ENCODE results near the gene NDNF. TPM values are rescaled to one million over a fixed set of nuclear protein-coding genes. Genes with fewer than 3 reads are reported as not detected.

The NDNF gene
- polyA plus RNA-seq, 2 donors, result 0.29 to 1.1 TPM

DNA sequence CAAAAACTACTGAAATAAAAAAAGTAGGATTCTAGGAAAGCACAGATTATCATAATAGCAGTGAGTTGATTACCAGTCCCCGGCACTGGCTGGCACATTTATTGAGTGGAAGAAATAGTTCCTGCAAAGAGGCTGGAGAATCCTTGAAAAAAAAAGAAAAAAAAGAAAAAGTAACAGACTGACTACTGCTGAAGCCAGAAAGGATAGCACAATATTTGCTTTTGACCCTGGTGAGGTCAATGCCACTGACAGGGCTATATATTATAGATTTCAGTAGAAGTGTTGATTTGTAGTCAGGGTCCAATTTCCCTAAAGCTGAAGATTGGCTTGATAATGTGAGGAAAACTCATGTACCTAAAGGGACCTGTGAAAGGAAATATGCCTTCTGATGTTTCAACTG, 64.7 kb downstream of the NDNF start:
- no peaks in the 10 kb centered on the region for H3K36me3 ChIP-seq (ENCODE audit: control insufficient read depth in 2 of 2, insufficient read depth in 2 of 2, low read length in 1 of 2)
- WGBS, 2 donors, result 0% methylated on average over 1 of the region's 1 CpG
- no peaks in the 10 kb centered on the region for H3K9me3 ChIP-seq (ENCODE audit: control insufficient read depth in 2 of 2, insufficient read depth in 1 of 2, low read depth in 1 of 2, low read length in 1 of 2)
- no peak overlapping the region for H3K4me3 ChIP-seq (ENCODE audit: low read depth in 1 of 2, low read length in 2 of 2)
- H3K4me1 ChIP-seq (ENCODE audit: control insufficient read depth in 2 of 2, insufficient read depth in 2 of 2, low read length in 1 of 2), result no peaks in the 10 kb centered on the region
- no peaks in the 10 kb centered on the region for H3K27me3 ChIP-seq (ENCODE audit: control insufficient read depth in 1 of 2, insufficient read depth in 2 of 2, low read length in 2 of 2)
- no peak overlapping the region for H3K27ac ChIP-seq (ENCODE audit: low read depth in 2 of 2, low read length in 1 of 2)

DNA sequence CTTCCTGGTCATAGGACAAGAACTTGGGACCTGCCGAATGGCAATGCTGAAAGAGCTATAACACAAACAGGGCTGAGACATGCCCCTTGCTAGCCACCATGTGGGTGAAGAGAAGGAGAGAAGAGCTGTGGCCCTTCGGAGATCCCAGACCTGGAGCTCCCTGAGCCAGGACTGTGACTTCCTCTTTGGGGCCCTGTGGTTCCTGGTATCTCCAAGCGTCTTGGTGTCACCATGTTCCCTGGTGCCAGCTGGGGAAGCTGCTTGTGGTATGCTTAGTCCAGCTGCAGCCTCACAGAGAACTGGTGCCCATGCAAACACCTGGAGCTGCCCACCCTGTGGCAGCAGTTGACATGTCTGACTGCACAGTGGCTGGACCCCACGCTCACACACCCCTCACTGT, 68.5 kb downstream of the NDNF start:
- Histone ChIP-seq H3K9me3 (ENCODE audit: control insufficient read depth in 2 of 2, insufficient read depth in 1 of 2, low read depth in 1 of 2, low read length in 1 of 2) (no peaks in the 10 kb centered on the region), H3K27ac (ENCODE audit: low read depth in 2 of 2, low read length in 1 of 2) (no peak overlapping the region), H3K36me3 (ENCODE audit: control insufficient read depth in 2 of 2, insufficient read depth in 2 of 2, low read length in 1 of 2) (no peaks in the 10 kb centered on the region), H3K27me3 (ENCODE audit: control insufficient read depth in 1 of 2, insufficient read depth in 2 of 2, low read length in 2 of 2) (no peaks in the 10 kb centered on the region), H3K4me1 (ENCODE audit: control insufficient read depth in 2 of 2, insufficient read depth in 2 of 2, low read length in 1 of 2) (no peaks in the 10 kb centered on the region), H3K4me3 (ENCODE audit: low read depth in 1 of 2, low read length in 2 of 2) (no peak overlapping the region)
- WGBS, 2 donors, result 86 to 91% methylated on average over 4 of the region's 4 CpGs

DNA sequence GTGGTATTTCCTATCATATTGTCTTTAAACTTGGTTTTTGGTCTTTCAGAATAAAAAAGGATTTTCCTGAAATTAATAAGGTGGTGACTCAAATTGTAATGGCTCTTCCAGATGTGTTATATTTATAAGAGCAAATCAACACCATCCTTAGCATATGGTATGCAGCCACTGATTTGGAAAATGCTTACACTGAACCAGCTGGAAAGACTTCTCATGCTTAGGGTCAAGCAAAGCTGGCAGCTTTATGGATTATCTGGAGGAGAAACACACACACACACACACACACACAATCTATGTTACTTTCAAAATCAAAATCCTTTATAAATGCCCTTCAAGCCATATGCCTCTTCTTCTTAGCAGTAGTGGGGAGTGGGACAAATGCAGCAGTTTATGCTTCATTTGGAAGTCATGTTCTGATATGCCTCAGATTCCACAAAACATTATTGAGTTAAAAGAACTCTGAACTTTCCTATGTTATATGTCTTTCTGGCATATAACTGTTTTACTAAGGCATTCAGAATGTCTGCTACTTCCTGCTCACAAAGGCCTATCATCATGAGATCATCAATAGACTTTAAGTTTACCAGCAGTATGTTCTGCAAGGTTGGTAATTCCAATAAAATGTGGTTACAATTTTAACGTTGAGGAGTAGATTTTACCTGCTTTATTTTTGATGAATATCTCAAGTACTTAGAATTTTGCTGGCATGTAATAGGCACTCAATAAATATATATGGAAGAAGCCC, 76.9 kb downstream of the NDNF start:
- Histone ChIP-seq H3K9me3 (ENCODE audit: control insufficient read depth in 2 of 2, insufficient read depth in 1 of 2, low read depth in 1 of 2, low read length in 1 of 2) (no peaks in the 10 kb centered on the region), H3K4me1 (ENCODE audit: control insufficient read depth in 2 of 2, insufficient read depth in 2 of 2, low read length in 1 of 2) (no peaks in the 10 kb centered on the region), H3K27ac (ENCODE audit: low read depth in 2 of 2, low read length in 1 of 2) (no peak overlapping the region), H3K36me3 (ENCODE audit: control insufficient read depth in 2 of 2, insufficient read depth in 2 of 2, low read length in 1 of 2) (no peaks in the 10 kb centered on the region), H3K27me3 (ENCODE audit: control insufficient read depth in 1 of 2, insufficient read depth in 2 of 2, low read length in 2 of 2) (no peaks in the 10 kb centered on the region), H3K4me3 (ENCODE audit: low read depth in 1 of 2, low read length in 2 of 2) (no peak overlapping the region)
- 68 to 74% methylated on average over 1 of the region's 1 CpG for WGBS, 2 donors

DNA sequence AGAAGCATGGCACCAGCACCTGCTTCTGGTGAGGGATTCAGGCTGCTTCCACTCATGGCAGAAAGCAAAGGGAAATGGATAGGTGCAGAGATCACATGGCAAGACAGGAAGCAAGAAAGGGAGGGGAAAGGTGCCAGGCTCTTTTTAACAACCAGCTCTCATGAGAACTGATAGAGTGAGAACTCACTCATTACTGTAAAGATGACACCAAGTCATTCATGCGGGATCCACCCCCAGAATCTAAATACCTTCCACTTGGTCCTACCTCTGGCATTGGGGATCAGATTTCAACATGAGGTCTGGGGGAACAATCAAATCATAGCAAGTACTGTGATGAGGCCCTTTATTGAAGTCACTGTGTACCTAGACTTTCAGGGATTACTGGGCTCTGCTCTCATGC, 77.8 kb downstream of the NDNF start:
- no peaks in the 10 kb centered on the region for H3K27me3 ChIP-seq (ENCODE audit: control insufficient read depth in 1 of 2, insufficient read depth in 2 of 2, low read length in 2 of 2)
- no peaks in the 10 kb centered on the region for H3K4me1 ChIP-seq (ENCODE audit: control insufficient read depth in 2 of 2, insufficient read depth in 2 of 2, low read length in 1 of 2)
- no peak overlapping the region for H3K4me3 ChIP-seq (ENCODE audit: low read depth in 1 of 2, low read length in 2 of 2)
- no peak overlapping the region for H3K27ac ChIP-seq (ENCODE audit: low read depth in 2 of 2, low read length in 1 of 2)
- no peaks in the 10 kb centered on the region for H3K36me3 ChIP-seq (ENCODE audit: control insufficient read depth in 2 of 2, insufficient read depth in 2 of 2, low read length in 1 of 2)
- 65 to 76% methylated on average over 1 of the region's 1 CpG for WGBS, 2 donors
- H3K9me3 ChIP-seq (ENCODE audit: control insufficient read depth in 2 of 2, insufficient read depth in 1 of 2, low read depth in 1 of 2, low read length in 1 of 2), result no peaks in the 10 kb centered on the region

DNA sequence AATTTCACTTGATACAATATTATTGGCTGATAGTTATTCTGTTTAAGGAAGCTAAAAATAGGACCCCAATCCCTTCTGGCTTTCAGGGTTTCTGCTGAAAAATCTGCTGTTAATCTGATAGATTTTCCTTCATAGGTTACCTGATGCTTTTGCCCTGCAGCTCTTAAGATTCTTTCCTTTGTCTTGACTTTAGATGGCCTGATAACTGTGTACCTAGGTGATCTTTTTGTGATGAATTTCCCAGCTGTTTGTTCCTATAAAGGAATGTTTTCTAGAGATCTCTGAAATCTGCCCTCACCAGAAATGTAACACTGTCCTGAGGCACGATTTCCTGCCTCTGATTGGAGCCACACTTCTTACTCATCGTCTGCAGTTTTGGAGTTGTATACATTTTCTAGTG, 80.5 kb downstream of the NDNF start:
- no peaks in the 10 kb centered on the region for H3K27me3 ChIP-seq (ENCODE audit: control insufficient read depth in 1 of 2, insufficient read depth in 2 of 2, low read length in 2 of 2)
- H3K9me3 ChIP-seq (ENCODE audit: control insufficient read depth in 2 of 2, insufficient read depth in 1 of 2, low read depth in 1 of 2, low read length in 1 of 2), result no peaks in the 10 kb centered on the region
- no peak overlapping the region for H3K4me3 ChIP-seq (ENCODE audit: low read depth in 1 of 2, low read length in 2 of 2)
- no peaks in the 10 kb centered on the region for H3K4me1 ChIP-seq (ENCODE audit: control insufficient read depth in 2 of 2, insufficient read depth in 2 of 2, low read length in 1 of 2)
- WGBS, 2 donors, result 65 to 70% methylated on average over 2 of the region's 2 CpGs
- H3K27ac ChIP-seq (ENCODE audit: low read depth in 2 of 2, low read length in 1 of 2), result no peak overlapping the region
- no peaks in the 10 kb centered on the region for H3K36me3 ChIP-seq (ENCODE audit: control insufficient read depth in 2 of 2, insufficient read depth in 2 of 2, low read length in 1 of 2)

DNA sequence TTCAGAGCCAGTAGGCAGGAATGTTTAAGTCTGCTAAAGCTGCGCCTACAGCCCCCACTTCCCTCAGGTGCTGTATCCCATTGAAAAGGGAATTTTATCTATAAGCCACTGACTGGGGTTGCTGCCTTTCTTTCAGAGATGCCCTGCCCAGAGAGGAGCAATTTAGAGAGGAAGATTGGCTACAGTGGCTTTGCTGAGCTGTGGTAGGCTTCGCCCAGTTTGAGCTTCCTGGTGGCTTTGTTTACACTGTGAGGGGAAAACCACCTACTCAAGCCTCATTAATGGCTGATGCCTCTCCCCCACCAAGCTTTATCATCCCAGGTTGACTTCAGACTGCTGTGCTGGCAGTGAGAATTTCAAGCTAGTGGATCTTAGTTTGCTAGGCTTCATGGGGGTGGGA, 82.1 kb downstream of the NDNF start:
- H3K4me1 ChIP-seq (ENCODE audit: control insufficient read depth in 2 of 2, insufficient read depth in 2 of 2, low read length in 1 of 2), result no peaks in the 10 kb centered on the region
- H3K27ac ChIP-seq (ENCODE audit: low read depth in 2 of 2, low read length in 1 of 2), result no peak overlapping the region
- no peaks in the 10 kb centered on the region for H3K9me3 ChIP-seq (ENCODE audit: control insufficient read depth in 2 of 2, insufficient read depth in 1 of 2, low read depth in 1 of 2, low read length in 1 of 2)
- no peak overlapping the region for H3K4me3 ChIP-seq (ENCODE audit: low read depth in 1 of 2, low read length in 2 of 2)
- H3K36me3 ChIP-seq (ENCODE audit: control insufficient read depth in 2 of 2, insufficient read depth in 2 of 2, low read length in 1 of 2), result no peaks in the 10 kb centered on the region
- no peaks in the 10 kb centered on the region for H3K27me3 ChIP-seq (ENCODE audit: control insufficient read depth in 1 of 2, insufficient read depth in 2 of 2, low read length in 2 of 2)
- 77 to 84% methylated on average over 2 of the region's 2 CpGs for WGBS, 2 donors

Other genes starting within 250 kb of the NDNF start
- 1 to 10 TPM; 1.4 TPM for gene PRDM5, start 149.8 kb downstream of the NDNF start, polyA plus RNA-seq
- gene TNIP3, start 91.8 kb upstream of the NDNF start, polyA plus RNA-seq, result under 1 TPM in 1 of 2 donors, not detected in 1; 0.06 TPM

Data from esophagus (tissue), 2 donors.